Measurements from ENCODE around the gene DAGLA.

DNA sequence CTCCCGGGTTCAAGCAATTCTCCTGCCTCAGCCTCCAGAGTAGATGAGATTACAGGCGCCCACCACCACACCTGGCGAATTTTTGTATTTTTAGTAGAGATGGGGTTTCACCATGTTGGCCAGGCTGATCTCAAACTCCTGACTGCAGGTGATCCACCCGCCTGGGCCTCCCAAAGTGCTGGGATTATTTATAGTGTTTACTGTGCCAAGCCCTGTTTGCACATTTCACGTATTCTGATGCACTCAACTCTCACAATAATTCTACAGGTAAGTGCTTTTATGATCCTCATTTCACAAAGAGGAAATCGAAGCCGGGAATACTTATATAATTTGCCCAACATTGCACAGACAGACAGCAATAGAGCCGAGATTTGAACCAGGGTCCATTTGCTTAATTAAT, 38.0 kb upstream of the DAGLA start:
- TF ChIP-seq, protein P1, sequence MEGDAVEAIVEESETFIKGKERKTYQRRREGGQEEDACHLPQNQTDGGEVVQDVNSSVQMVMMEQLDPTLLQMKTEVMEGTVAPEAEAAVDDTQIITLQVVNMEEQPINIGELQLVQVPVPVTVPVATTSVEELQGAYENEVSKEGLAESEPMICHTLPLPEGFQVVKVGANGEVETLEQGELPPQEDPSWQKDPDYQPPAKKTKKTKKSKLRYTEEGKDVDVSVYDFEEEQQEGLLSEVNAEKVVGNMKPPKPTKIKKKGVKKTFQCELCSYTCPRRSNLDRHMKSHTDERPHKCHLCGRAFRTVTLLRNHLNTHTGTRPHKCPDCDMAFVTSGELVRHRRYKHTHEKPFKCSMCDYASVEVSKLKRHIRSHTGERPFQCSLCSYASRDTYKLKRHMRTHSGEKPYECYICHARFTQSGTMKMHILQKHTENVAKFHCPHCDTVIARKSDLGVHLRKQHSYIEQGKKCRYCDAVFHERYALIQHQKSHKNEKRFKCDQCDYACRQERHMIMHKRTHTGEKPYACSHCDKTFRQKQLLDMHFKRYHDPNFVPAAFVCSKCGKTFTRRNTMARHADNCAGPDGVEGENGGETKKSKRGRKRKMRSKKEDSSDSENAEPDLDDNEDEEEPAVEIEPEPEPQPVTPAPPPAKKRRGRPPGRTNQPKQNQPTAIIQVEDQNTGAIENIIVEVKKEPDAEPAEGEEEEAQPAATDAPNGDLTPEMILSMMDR (conservative IDR thresholded peaks at IDR 0.05; ENCODE audit: low read depth, low read length) = no peak
- no peak for TF ChIP-seq EZH2 (IDR thresholded peaks at IDR 0.05; ENCODE audit: low read length, unreplicated experiment)

All from PC-3 (cell line).